SK-N-MC (cell line): ENCODE measurements around the gene RAP1GAP2.

Experiments used
- EZH2 ChIP-seq: fragments of 200-600 bp; sonication (generic); IDR thresholded peaks from one replicate; pipeline ENCODE4 v1.6.1; 2017; ENCODE audit warnings: antibody characterized with exemption
- POLR2AphosphoS5 ChIP-seq: IDR thresholded peaks from 2 replicates; pipeline ENCODE4 v1.6.1; 2012; ENCODE audit warnings: mild to moderate bottlenecking, low read depth, low read length, borderline replicate concordance

- TF ChIP-seq POLR2AphosphoS5 (no peak), EZH2 (no peak)
Observed at GRCh38 chr17:2825253-2825970, 29.2 kb downstream of the RAP1GAP2 start.
